Hippocampal formation (tissue), 2 donors: ENCODE results near the gene SEPTIN8.

Experiments
- DNase-seq, 2 donors: peaks; one replicate each; lab custom pipeline; 2025; lab: John Stamatoyannopoulos, UW

Gene SEPTIN8

GRCh38 chr5:132764671-132765238 is 12.3 kb downstream of the SEPTIN8 start:
- DNase-seq: no peak

GRCh38 chr5:132764051-132764450 is 13.0 kb downstream of the SEPTIN8 start:
- no peak for DNase-seq

- DNase-seq: no peak
Observed at GRCh38 chr5:132763181-132764036, 13.6 kb downstream of the SEPTIN8 start.

- DNase-seq: no peak
Observed at GRCh38 chr5:132762246-132763000, 14.6 kb downstream of the SEPTIN8 start.

GRCh38 chr5:132761321-132762240 is 15.5 kb downstream of the SEPTIN8 start:
- no peak for DNase-seq

- no peak for DNase-seq
Observed at GRCh38 chr5:132760601-132761317, 16.3 kb downstream of the SEPTIN8 start.

- no peak for DNase-seq
Observed at GRCh38 chr5:132760049-132760420, 17.0 kb downstream of the SEPTIN8 start.

GRCh38 chr5:132759114-132760048 is 17.7 kb downstream of the SEPTIN8 start:
- DNase-seq: no peak

- DNase-seq: no peak
Observed at GRCh38 chr5:132758451-132758850, 18.6 kb downstream of the SEPTIN8 start.

- DNase-seq: no peak
Observed at GRCh38 chr5:132756542-132756941, 20.5 kb downstream of the SEPTIN8 start.

GRCh38 chr5:132754947-132755346 is 22.1 kb downstream of the SEPTIN8 start:
- peak in 1 of 2 donors; percentile 45 for DNase-seq

GRCh38 chr5:132754111-132754510 is 22.9 kb downstream of the SEPTIN8 start:
- no peak for DNase-seq

GRCh38 chr5:132753135-132753987 is 23.7 kb downstream of the SEPTIN8 start:
- DNase-seq: peak; percentile 73 to 75

GRCh38 chr5:132752581-132753125 is 24.4 kb downstream of the SEPTIN8 start:
- no peak for DNase-seq

- DNase-seq: no peak
Observed at GRCh38 chr5:132751971-132752580, 25.0 kb downstream of the SEPTIN8 start.

- DNase-seq: no peak
Observed at GRCh38 chr5:132751444-132751843, 25.6 kb downstream of the SEPTIN8 start.

GRCh38 chr5:132750471-132751230 is 26.4 kb downstream of the SEPTIN8 start:
- no peak for DNase-seq
